KMS-11 (cell line): Measurements from ENCODE around the gene SLC17A3.

Experiments
- H2AFZ ChIP-seq: fragments of 200-600 bp; sonication (generic); 2 replicates; pipeline ENCODE4 v1.6.1; 2016; ENCODE audit warnings: antibody characterized with exemption, mixed run types, low read depth
- H3K27ac ChIP-seq: fragments of 200-600 bp; sonication (generic); 2 replicates; pipeline ENCODE4 v1.6.1; 2016; ENCODE audit warnings: mild to moderate bottlenecking, mixed run types
- H3K27me3 ChIP-seq: fragments of 200-600 bp; sonication (generic); 2 replicates; pipeline ENCODE4 v1.6.1; 2017; ENCODE audit warnings: mild to moderate bottlenecking, low read depth, mixed run types, moderate library complexity; ENCODE audit not compliant: insufficient read depth
- H3K36me3 ChIP-seq: fragments of 200-600 bp; sonication (generic); 2 replicates; pipeline ENCODE4 v1.6.1; 2017; ENCODE audit warnings: mild to moderate bottlenecking, mixed run types; ENCODE audit not compliant: insufficient read depth
- H3K4me1 ChIP-seq: fragments of 200-600 bp; sonication (generic); 2 replicates; pipeline ENCODE4 v1.6.1; 2016; ENCODE audit warnings: mild to moderate bottlenecking, low read depth, mixed run types; ENCODE audit not compliant: poor library complexity, severe bottlenecking
- H3K4me2 ChIP-seq: fragments of 200-600 bp; sonication (generic); 2 replicates; pipeline ENCODE4 v1.7.0; 2016; ENCODE audit warnings: mild to moderate bottlenecking, mixed run types
- H3K4me3 ChIP-seq: fragments of 200-600 bp; sonication (generic); IDR thresholded peaks from 2 replicates; pipeline ENCODE4 v1.6.1; 2017; ENCODE audit warnings: low read depth, low read length, mixed read lengths; ENCODE audit not compliant: insufficient read depth
- H3K79me2 ChIP-seq: fragments of 200-600 bp; sonication (generic); 2 replicates; pipeline ENCODE4 v1.6.1; 2016; ENCODE audit warnings: low read depth, mixed run types; ENCODE audit not compliant: insufficient read depth
- H3K9ac ChIP-seq: fragments of 200-600 bp; sonication (generic); 2 replicates; pipeline ENCODE4 v1.6.1; 2016; ENCODE audit warnings: mild to moderate bottlenecking, mixed run types
- H4K20me1 ChIP-seq: fragments of 200-600 bp; sonication (generic); 2 replicates; pipeline ENCODE4 v1.6.1; 2016; ENCODE audit warnings: mild to moderate bottlenecking, mixed run types; ENCODE audit not compliant: insufficient read depth
- TF ChIP-seq, protein P1 (sequence below): fragments of 200-600 bp; sonication (generic); conservative IDR thresholded peaks from 2 replicates; pipeline ENCODE4 v1.6.1; 2017; ENCODE audit warnings: low read depth, mild to moderate bottlenecking, antibody characterized with exemption, low read length, moderate library complexity, mixed read lengths

Gene SLC17A3

DNA sequence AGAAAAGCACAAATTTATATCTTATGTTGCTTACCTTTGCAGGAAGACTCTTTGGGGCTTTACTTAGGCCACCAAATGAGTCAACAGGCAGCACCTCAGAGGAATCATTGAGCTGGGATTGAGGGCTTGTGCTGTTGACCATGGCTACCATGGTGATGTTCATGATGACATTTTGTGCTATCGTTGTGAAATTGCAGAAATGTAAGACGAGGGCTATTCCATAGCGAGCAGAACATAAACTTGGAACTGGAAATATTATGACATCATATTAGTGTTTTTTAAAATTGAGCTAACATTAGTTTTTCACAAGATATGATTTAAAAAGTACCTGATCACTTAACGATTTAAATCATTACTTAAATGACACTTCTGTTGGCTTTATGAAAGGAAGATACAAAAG, 11.8 kb downstream of the SLC17A3 start:
- Histone ChIP-seq H3K4me3 (no peak overlapping the region), H3K36me3 (no peaks in the 10 kb centered on the region), H3K27ac (no peak overlapping the region), H2AFZ (no peak overlapping the region), H4K20me1 (no peaks in the 10 kb centered on the region), H3K9ac (no peak overlapping the region), H3K4me1 (no peaks in the 10 kb centered on the region), H3K4me2 (no peak overlapping the region), H3K79me2 (no peaks in the 10 kb centered on the region), H3K27me3 (no peaks in the 10 kb centered on the region)
- TF ChIP-seq, protein P1, sequence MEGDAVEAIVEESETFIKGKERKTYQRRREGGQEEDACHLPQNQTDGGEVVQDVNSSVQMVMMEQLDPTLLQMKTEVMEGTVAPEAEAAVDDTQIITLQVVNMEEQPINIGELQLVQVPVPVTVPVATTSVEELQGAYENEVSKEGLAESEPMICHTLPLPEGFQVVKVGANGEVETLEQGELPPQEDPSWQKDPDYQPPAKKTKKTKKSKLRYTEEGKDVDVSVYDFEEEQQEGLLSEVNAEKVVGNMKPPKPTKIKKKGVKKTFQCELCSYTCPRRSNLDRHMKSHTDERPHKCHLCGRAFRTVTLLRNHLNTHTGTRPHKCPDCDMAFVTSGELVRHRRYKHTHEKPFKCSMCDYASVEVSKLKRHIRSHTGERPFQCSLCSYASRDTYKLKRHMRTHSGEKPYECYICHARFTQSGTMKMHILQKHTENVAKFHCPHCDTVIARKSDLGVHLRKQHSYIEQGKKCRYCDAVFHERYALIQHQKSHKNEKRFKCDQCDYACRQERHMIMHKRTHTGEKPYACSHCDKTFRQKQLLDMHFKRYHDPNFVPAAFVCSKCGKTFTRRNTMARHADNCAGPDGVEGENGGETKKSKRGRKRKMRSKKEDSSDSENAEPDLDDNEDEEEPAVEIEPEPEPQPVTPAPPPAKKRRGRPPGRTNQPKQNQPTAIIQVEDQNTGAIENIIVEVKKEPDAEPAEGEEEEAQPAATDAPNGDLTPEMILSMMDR = no peak

GRCh38 chr6:25852756-25853155, 21.3 kb downstream of the SLC17A3 start:
- Histone ChIP-seq H3K27ac (no peak overlapping the region), H3K4me3 (no peak overlapping the region), H3K27me3 (no peaks in the 10 kb centered on the region), H3K9ac (no peak overlapping the region), H2AFZ (peak overlapping the region; percentile 35; the same call in 1 of the 2 replicates), H3K4me2 (peak overlapping the region; percentile 53; the same call in 1 of the 2 replicates), H3K79me2 (no peaks in the 10 kb centered on the region), H3K36me3 (no peaks in the 10 kb centered on the region), H4K20me1 (no peaks in the 10 kb centered on the region), H3K4me1 (peaks cover 15% of the 10 kb centered on the region)
- TF ChIP-seq, protein P1 = no peak

DNA sequence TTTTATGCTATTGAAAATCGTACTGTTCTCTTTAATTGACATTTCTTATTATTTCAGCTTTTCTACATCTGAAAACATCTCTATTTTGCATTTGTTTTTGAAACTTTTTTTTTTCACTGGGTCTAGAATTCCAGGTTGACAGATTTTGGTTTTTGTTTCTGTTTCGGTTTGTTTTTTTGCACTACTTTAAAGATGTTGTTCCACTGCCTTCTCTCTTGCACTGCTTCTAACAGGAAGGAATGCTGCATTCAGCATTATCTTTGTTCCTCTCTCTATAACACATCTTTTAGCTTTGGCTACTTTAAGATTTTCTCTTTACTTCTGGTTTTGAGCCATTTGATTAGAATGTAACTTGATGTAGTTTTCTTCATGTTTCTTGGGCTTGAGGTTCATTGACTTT, 22.1 kb downstream of the SLC17A3 start:
- H3K4me3 ChIP-seq = no peak overlapping the region
- TF ChIP-seq, protein P1 = no peak
- H3K27ac ChIP-seq = peak overlapping the region; percentile 20; the same call in 1 of the 2 replicates
- no peaks in the 10 kb centered on the region for H3K27me3 ChIP-seq
- peak overlapping the region; percentile 53 for H3K4me2 ChIP-seq
- H3K79me2 ChIP-seq = no peaks in the 10 kb centered on the region
- peak overlapping the region; percentile 35 for H2AFZ ChIP-seq
- H3K9ac ChIP-seq = no peak overlapping the region
- peaks cover 15% of the 10 kb centered on the region for H3K4me1 ChIP-seq
- H3K36me3 ChIP-seq = no peaks in the 10 kb centered on the region
- no peaks in the 10 kb centered on the region for H4K20me1 ChIP-seq

GRCh38 chr6:25844518-25844917, 29.5 kb downstream of the SLC17A3 start:
- H3K79me2 ChIP-seq = no peaks in the 10 kb centered on the region
- H3K9ac ChIP-seq = no peak overlapping the region
- no peaks in the 10 kb centered on the region for H3K36me3 ChIP-seq
- H3K27me3 ChIP-seq = no peaks in the 10 kb centered on the region
- H3K27ac ChIP-seq = no peak overlapping the region
- TF ChIP-seq, protein P1 = no peak
- no peaks in the 10 kb centered on the region for H3K4me1 ChIP-seq
- no peak overlapping the region for H3K4me3 ChIP-seq
- H4K20me1 ChIP-seq = no peaks in the 10 kb centered on the region
- no peak overlapping the region for H3K4me2 ChIP-seq
- no peak overlapping the region for H2AFZ ChIP-seq
